Osteocyte (in vitro differentiated cells): ENCODE results near the gene FBXO47. TPM values are rescaled to one million over a fixed set of nuclear protein-coding genes. Genes with fewer than 3 reads are reported as not detected.

Experiments
- DNase-seq: peaks from one replicate; pipeline ENCODE4 v3.0.0; 2021; ENCODE audit warnings: mixed read lengths; ENCODE audit not compliant: unreplicated experiment; ENCODE audit errors: extremely low spot score
- H3K27ac Mint-ChIP-seq: one replicate; pipeline ENCODE4 v1.8.0; 2021; ENCODE audit warnings: mild to moderate bottlenecking, mixed read lengths; ENCODE audit not compliant: unreplicated experiment
- H3K27me3 Mint-ChIP-seq: one replicate; pipeline ENCODE4 v1.8.0; 2021; ENCODE audit warnings: mixed read lengths; ENCODE audit not compliant: unreplicated experiment
- H3K36me3 Mint-ChIP-seq: one replicate; pipeline ENCODE4 v1.8.0; 2021; ENCODE audit warnings: mixed read lengths; ENCODE audit not compliant: unreplicated experiment
- H3K4me1 Mint-ChIP-seq: one replicate; pipeline ENCODE4 v1.8.0; 2021; ENCODE audit warnings: mixed read lengths; ENCODE audit not compliant: unreplicated experiment
- H3K4me3 Mint-ChIP-seq: one replicate; pipeline ENCODE4 v1.8.0; 2021; ENCODE audit warnings: mild to moderate bottlenecking, moderate library complexity, mixed read lengths; ENCODE audit not compliant: unreplicated experiment
- H3K9me3 Mint-ChIP-seq: one replicate; pipeline ENCODE4 v1.8.0; 2021; ENCODE audit warnings: mixed read lengths; ENCODE audit not compliant: unreplicated experiment
- CTCF ChIP-seq: fragments of 200-600 bp; sonication (generic); IDR thresholded peaks from 2 replicates; pipeline ENCODE4 v1.5.0; 2021; ENCODE audit warnings: antibody characterized with exemption, mild to moderate bottlenecking, moderate library complexity
- total RNA-seq: library from RNA; stranded (reverse); gene quantifications from 2 replicates; pipeline ENCODE4 v1.2.1, GENCODE V29; 2021

Gene FBXO47
- total RNA-seq, 1 donor from 2014 or later = not detected

- no peaks in the 10 kb centered on the region for H3K27me3 Mint-ChIP-seq
- no peak overlapping the region for H3K27ac Mint-ChIP-seq
- H3K4me3 Mint-ChIP-seq = no peak overlapping the region
- H3K9me3 Mint-ChIP-seq = no peaks in the 10 kb centered on the region
- TF ChIP-seq CTCF = no peak
- H3K36me3 Mint-ChIP-seq = peaks cover 29% of the 10 kb centered on the region
- peaks cover 9% of the 10 kb centered on the region for H3K4me1 Mint-ChIP-seq
- no peak for DNase-seq
Observed at GRCh38 chr17:38911081-38911730, 56.0 kb downstream of the FBXO47 start.

- Mint-ChIP-seq H3K27ac (no peak overlapping the region), H3K27me3 (no peaks in the 10 kb centered on the region), H3K4me1 (peaks cover 11% of the 10 kb centered on the region), H3K9me3 (no peaks in the 10 kb centered on the region), H3K36me3 (peaks cover 28% of the 10 kb centered on the region), H3K4me3 (no peak overlapping the region)
- TF ChIP-seq CTCF = no peak
- DNase-seq = no peak
Observed at GRCh38 chr17:38910325-38910724, 56.9 kb downstream of the FBXO47 start.

GRCh38 chr17:38908676-38909181, 58.5 kb downstream of the FBXO47 start:
- Mint-ChIP-seq H3K4me1 (peaks cover 11% of the 10 kb centered on the region), H3K9me3 (no peaks in the 10 kb centered on the region), H3K27ac (no peak overlapping the region), H3K27me3 (no peaks in the 10 kb centered on the region), H3K36me3 (peaks cover 31% of the 10 kb centered on the region), H3K4me3 (no peak overlapping the region)
- no peak for TF ChIP-seq CTCF
- no peak for DNase-seq

GRCh38 chr17:38907930-38908675, 59.1 kb downstream of the FBXO47 start:
- Mint-ChIP-seq H3K4me1 (peaks cover 11% of the 10 kb centered on the region), H3K27ac (no peak overlapping the region), H3K9me3 (no peaks in the 10 kb centered on the region), H3K36me3 (peaks cover 31% of the 10 kb centered on the region), H3K4me3 (no peak overlapping the region), H3K27me3 (no peaks in the 10 kb centered on the region)
- TF ChIP-seq CTCF = no peak
- no peak for DNase-seq
